Suprapubic skin (tissue), 4 donors: Measurements from ENCODE around the gene CYB5RL.

Source experiments
- CTCF ChIP-seq, 2 donors: fragments of 200-600 bp in 1 of 2; fragments of 450-650 bp in 1 of 2; sonication (generic) in 1 of 2; IDR thresholded peaks; one replicate each; pipeline ENCODE4 v1.5.1; 2016 to 2019; ENCODE audit warnings: antibody characterized with exemption in 2 of 2, mild to moderate bottlenecking in 1 of 2, moderate library complexity in 1 of 2
- EP300 ChIP-seq: sonication (generic); formaldehyde crosslinking; IDR thresholded peaks from one replicate; pipeline ENCODE4 v1.6.1; 2017; ENCODE audit warnings: antibody characterized with exemption
- POLR2A ChIP-seq, 2 donors: fragments of 450-650 bp; IDR thresholded peaks; one replicate each; pipeline ENCODE4 v1.6.1; 2017; ENCODE audit warnings: antibody characterized with exemption in 2 of 2, mild to moderate bottlenecking in 2 of 2, moderate library complexity in 2 of 2
- POLR2AphosphoS5 ChIP-seq, 3 donors: sonication (generic); formaldehyde crosslinking; IDR thresholded peaks; one replicate each; pipeline ENCODE4 v1.6.1; 2017; ENCODE audit warnings: antibody characterized with exemption in 3 of 3

- TF ChIP-seq POLR2A (IDR thresholded peaks at IDR 0.05), result no peak
- no peak for TF ChIP-seq EP300
- no peak for TF ChIP-seq CTCF (IDR thresholded peaks at IDR 0.05)
- TF ChIP-seq POLR2AphosphoS5 (IDR thresholded peaks at IDR 0.05), result no peak
Measured at GRCh38 chr1:54239631-54240031, 39.8 kb upstream of the CYB5RL start.
